ENCODE data around the gene SBF2.
"Not testable (repeated sequence)": the region's sequence is repeated elsewhere in the genome, so short reads cannot be mapped to it uniquely, and the experiment has no call there.

SBF2 gene

DNA sequence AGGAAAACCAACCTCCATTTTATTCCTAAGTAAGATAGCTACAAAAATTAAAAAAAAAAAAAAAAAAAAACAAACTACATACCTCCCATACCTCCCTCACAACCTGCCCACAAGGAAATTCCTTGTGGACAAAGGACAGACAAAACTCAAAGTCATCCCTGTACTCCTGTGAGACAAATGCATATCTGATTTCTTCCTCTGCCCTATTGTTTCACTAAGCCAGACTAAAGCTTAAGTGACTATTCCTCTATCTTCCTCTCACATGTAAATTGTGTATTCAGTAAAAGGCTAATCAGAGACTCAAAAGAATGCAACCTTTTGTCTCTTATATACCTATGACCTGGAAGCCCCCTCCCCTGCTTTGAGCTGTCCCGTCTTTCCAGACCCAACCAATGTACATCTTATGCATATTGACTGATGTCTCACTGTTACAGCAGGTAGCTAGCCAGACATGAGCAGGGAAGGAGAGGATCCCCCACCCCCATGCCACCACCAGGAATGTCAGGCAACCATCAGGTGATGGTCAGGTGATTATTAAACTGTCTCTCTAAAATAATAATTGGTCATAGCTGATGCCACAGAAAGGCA, 289.4 kb downstream of the SBF2 start:
- no peak for TF ChIP-seq CTCF (IDR thresholded peaks at IDR 0.05; ENCODE audit: borderline replicate concordance, insufficient read depth, low read depth, low read length)
- no peak overlapping the region for H3K4me3 ChIP-seq (ENCODE audit: low read depth, low read length)

DNA sequence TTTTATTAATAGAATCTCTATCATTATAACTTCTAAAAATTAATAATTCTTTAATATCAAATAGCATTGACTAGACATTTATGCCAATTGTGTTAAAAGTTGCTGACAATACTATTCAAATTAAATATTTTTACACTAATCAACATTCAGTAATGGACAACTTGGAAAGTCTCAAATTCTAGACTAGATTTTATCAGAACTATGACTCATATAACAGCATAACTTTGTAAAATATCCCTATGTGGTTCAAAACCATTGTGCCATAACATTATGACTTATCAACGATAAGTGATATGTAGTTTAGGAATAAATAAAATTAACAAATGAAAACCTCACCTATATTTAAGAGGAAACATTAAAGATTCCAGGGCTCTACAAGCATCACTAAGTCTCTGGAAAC, 291.8 kb downstream of the SBF2 start:
- TF ChIP-seq CTCF (IDR thresholded peaks at IDR 0.05; ENCODE audit: borderline replicate concordance, insufficient read depth, low read depth, low read length): no peak
- no peak overlapping the region for H3K4me3 ChIP-seq (ENCODE audit: low read depth, low read length)

DNA sequence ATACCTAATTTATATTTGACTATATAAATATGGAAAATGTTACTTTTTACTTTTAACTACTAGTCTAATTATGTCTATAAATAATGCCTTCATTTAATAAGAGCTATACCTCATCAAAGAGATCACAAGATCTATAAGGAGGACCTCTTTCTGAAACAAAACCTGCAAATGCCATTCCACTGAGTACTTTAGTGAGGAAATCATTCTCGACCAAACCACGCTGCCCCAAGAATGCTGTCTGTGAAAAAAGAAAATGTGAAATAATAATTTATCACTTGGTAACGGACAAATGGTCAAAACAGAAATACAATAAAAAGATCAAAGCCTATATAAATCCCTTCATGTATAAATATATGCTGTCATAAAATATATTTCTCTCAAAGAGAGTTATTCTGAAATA, 301.7 kb downstream of the SBF2 start:
- no peak for TF ChIP-seq CTCF (IDR thresholded peaks at IDR 0.05; ENCODE audit: borderline replicate concordance, insufficient read depth, low read depth, low read length)
- H3K4me3 ChIP-seq (ENCODE audit: low read depth, low read length): no peak overlapping the region

DNA sequence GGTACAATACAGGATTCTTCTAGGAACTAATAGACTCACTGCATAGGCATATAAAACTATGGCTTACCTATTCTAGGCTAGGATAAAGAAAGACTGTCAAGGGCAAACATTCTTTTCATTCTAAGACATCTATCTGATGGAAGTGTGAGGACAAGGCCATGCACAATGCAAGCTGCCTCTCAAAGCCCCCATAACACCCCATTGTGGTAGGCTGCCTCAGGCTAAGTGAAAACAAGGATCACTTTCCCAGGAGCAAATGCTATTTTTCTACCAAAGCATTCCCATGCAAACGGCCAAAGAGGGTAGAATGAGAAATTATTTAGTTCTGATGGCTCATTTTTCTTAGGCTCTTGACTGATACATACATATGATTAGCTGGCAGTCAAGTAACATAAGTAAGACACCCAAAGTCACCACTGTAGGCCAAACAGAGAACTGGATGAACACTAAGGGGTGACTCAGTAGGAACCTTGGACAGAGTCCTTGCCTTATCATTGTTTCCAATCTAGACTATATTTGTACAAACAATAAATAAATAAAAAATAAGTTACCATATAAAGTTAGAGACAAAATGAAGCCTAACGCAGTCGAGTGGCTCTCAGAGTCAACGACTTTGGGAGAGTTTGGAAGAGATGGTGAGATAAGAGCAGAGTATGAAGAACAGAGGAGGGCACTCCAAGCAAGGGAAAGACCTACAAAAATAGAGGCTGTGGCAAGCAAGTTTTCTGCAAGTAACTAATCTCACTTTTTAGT, 303.6 kb downstream of the SBF2 start:
- H3K4me3 ChIP-seq (ENCODE audit: low read depth, low read length): no peak overlapping the region
- TF ChIP-seq CTCF (IDR thresholded peaks at IDR 0.05; ENCODE audit: borderline replicate concordance, insufficient read depth, low read depth, low read length): no peak

- not testable (repeated sequence) for H3K4me3 ChIP-seq (ENCODE audit: low read depth, low read length)
Measured at GRCh38 chr11:9987303-9987702, 306.7 kb downstream of the SBF2 start.

GRCh38 chr11:9982796-9983579, 311.0 kb downstream of the SBF2 start:
- no peak overlapping the region for H3K4me3 ChIP-seq (ENCODE audit: low read depth, low read length)

More at GRCh38 chr11:9982796-9983579, 311.0 kb downstream of the SBF2 start:
- no peak for TF ChIP-seq CTCF (IDR thresholded peaks at IDR 0.05; ENCODE audit: borderline replicate concordance, insufficient read depth, low read depth, low read length)
